Activated CD4-positive, alpha-beta T cell treated with anti-CD3 and anti-CD28 coated beads, Interleukin-2, amount 50 U/mL, for 1 hour (primary cell): ENCODE results near the gene U2AF1L4.

ENCODE experiments used
- DNase-seq: peaks from one replicate; pipeline ENCODE4 v3.0.0-alpha.2; 2020

Gene U2AF1L4

GRCh38 chr19:35756377-35757230 lies 11.4 kb upstream of the U2AF1L4 start, which contains the start of gene HSPB6:
HSPB6 (minus strand) TSS chr19:35757029; CDS start chr19:35757008, 21 bp downstream.
- DNase-seq = no peak

DNA sequence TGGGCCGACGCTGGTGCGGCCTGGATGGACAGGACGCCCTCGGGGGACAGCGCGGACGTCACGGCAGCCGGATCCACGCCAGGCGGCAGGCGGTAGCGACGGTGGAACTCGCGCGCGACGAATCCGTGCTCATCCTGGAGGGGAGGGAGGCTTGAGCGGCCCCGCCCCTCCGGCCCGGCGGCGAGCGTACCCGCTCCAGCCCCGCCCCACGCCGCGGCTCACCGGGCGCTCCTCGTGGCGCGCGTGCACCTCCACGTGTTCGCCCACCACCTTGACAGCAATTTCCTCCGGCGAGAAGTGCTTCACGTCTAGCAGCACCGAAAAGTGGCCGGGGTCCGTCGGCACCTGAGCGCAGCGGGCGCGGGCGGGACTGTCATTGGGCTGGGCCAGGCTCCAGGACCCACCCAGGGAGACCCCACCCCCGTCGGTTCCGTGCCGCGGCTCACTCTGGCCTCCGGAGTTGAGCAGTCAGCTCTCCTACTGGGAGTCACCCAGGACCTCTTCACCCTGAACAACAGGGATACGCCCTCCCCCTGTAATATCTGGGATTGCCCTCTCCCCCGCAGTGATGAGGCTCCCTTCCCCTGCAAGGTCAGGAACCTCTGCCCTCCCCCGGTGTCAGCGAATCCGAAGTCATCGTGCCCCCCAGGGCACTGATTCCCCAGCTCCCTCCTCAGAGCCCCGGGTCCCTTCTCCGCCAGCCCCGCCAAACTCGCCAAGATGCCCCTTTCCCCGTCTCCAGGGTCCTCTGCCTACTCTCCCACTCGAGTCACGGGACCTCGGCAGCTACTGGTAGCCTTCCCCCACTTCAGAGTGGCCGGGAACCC lies 10.5 kb upstream of the U2AF1L4 start:
- DNase-seq = peak; percentile 54

DNA sequence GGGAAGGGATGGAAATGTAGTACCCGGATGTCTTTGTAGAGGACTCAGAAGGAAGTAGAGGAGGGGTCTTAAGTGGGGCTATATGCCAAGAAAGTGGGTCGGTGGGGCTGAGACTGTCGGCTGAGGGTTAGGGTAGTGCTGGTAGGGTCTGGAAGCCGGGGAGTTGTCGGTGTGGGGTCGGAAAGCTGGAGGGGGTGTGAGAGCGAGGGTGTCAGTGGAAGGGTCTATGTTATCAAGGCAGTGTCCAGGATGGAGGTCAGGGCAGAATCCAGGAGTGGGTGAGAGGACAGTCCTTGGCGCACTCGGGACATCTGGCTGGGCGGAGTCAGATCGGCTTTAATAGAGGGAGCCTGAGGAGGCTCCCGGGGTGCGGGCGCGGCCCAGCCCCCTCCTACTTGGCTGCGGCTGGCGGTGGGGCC lies 9.9 kb upstream of the U2AF1L4 start:
- DNase-seq = no peak

GRCh38 chr19:35754370-35755130 lies 9.3 kb upstream of the U2AF1L4 start:
- no peak for DNase-seq

DNA sequence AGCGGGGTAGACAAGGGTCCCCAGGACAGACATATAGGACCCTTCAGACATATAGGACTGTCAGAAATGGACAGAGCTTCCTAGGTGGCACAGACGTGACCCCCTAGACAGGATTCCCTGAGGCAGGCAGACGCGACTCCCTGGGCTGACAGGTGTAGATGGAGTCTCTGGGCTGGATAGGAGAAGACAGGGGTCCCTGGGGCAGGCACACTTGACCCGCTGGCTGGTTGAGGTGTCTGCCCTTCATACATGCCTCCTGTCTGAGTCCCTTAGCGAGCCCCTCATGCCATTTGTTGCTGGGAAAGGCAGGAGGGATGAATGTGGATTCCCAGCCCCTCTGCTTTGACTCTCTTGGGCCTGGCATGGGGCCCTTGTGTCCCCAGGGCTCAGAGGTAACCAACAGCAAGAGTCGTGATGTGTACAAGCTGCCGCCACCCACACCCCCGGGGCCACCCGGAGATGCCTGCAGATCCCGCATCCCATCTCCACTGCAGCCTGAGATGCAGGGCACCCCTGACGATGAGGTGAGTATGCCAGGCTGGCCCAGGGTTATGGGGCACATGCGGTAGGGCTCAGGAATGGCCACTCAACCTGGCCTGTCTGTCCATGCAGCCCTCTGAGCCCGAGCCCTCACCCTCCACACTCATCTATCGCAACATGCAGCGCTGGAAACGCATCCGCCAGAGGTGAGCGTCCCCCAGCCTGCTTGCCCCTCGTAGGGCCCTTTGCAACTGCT lies 8.6 kb upstream of the U2AF1L4 start:
- no peak for DNase-seq

GRCh38 chr19:35752746-35753350 lies 7.6 kb upstream of the U2AF1L4 start:
- no peak for DNase-seq

DNA sequence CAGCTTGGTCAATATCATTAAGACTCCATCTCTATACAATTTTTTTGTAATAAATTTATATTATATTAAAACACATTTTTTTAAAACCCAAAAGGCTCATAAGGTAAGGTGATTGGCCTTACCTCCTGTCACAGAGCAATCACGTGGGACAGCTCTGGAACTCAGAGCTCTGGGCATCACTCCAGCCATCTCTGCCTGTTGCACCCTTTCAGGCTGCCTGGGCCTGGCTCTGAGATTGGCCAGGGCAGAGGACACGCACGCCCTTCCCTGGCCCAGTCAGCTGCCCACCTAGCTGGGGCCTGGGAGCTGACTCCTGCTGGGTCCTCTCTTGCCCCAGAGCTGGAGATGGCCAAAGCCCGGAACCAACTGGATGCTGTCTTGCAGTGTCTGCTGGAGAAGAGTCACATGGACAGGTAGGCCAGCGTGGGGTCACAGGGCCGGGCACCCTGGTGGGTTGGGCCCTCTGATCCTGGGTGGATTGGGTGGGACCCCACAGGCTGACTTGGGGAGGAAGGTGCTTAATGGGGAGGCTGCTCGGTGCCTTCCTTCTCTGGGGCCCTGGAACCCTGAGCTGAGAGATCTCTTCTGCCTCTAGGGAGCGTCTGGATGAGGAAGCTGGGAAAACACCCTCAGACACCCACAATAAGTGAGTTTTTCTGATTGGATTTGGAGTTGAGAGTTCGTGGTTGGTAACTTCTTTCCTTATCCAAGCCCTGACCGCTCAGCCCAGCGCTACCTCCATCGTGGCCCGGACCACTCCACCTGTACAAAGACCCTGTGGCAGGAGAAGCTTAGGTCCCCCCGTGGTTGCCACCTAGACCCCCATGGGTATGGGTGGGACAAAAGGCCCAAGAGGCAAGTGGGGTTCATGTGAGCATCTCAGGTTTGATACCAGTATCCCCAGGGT lies 6.9 kb upstream of the U2AF1L4 start:
- no peak for DNase-seq

DNA sequence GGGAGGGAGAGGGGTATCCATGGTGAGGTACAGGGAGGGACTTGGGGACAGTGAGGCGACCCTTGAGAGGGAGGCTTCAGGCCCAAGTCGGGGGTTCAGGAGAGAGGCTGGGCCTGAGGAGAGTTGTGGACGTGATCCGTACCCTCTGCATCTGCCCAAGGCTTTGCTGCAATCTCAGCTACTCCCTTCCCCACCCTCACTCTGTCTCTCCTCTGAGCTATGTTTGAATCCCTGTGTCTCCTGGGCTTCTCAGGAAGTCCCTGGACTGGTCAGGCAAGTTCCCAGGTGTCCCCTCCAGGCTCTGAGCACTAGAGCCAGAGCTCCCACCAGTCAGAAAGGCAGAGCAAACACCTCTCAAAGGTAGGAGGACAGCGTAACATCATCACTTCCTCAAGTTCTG lies 4.9 kb upstream of the U2AF1L4 start:
- DNase-seq = no peak

DNA sequence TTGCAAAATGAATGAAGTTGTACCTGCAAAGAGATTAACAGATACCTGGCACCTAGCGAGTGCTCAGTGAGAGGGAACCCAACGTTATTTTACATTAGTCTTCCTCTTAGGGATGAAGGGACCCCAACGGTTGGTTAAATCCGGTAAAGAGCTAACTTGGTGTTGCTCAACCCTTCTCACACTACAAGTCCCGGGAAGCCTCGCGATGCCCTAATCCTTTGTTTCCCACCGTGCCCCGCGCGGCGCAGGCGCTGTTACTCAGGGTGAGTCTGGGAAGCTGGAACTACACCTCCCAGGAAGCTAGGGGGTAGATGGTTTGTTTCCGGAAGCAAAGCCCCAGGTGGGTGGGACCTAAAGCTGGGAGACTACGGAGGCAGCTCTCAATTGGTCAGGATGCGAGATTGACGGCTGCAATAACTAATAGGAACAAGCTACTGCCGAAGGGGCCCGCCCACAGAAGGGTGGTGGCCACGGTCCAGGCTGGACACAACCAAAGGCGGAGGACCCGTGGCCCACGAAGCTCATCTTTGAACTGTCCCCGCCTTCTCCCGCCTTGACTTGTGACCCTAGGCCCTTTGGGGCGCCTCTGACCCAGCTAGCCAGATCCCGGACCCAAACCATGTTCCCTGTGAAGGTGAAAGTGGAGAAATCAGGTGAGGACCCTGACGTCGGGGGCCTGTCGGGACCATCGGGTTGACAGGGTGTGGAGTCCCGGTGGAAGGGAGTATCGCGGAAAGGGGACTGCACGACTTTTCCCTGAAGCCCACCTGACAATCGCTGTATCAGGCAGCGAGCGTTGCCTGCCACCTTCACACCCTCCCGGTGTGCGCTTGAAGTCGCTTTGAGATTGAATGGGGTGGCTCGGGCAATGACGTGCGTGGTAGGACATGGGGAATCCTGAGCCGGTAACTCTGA lies 3.1 kb upstream of the U2AF1L4 start, which contains the start of gene LIN37:
LIN37 (plus strand) TSS at position 471 of the 915 bp plus-strand sequence; CDS start at position 620, 149 bp downstream.
- peak; percentile 97 for DNase-seq

DNA sequence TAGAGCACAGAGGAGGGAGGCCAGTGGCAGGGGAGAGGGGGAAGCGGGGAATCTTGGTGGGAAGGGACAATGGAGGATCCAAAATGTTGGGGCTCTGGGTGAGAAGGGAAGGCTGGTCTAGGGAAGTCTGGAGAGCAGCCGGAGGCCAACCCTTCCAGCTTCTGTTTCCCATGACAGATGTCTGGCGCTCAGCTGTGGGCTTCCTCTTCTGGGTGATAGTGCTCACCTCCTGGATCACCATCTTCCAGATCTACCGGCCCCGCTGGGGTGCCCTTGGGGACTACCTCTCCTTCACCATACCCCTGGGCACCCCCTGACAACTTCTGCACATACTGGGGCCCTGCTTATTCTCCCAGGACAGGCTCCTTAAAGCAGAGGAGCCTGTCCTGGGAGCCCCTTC lies 1.3 kb upstream of the U2AF1L4 start:
- no peak for DNase-seq

- DNase-seq = no peak
These were observed 857 bp upstream of the U2AF1L4 start for GRCh38 chr19:35746087-35746462.

DNA sequence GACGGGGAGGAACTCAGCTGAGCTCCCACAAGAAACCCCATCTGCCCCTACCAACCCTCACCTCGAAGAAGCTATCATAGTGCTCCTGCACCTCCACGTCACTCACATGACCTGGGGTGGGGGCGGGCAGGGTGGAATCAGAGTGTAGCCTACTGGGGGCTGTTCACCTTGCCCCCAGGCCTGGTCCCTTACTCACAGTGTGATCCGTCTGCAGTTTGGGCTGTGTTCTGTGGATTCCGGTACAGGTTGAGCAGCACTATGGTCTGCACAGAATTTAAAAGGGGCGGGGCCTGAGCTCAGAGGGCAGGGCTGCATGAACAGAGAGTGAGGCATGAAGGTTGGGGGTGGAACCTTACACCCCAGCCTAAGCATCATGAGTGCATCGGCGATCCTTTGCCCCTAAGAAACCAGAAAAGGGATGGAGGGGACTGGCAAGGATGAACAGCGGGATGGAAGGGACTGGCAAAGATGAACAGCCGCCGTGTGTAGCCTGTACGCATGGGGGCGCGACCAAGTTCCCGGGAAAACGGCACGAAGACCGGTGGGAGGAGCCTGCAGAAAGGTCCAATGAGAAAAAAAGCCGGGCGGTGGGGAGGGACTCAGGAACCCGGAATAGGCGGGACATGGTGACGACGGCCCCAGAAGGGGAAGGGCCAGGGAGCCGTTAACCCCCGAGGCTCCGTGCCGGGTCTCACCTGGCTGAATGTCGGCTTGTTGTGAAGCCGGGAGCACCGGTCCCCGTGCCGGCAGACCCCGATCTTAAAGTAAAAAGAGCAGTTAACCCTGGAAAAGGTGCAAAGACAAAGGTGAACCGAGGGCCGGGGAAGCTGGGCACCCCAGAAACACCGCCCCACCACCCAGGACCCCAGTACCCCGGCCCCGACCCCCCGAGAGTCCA lies 539 bp downstream of the U2AF1L4 start:
- peak; percentile 90 for DNase-seq

DNA sequence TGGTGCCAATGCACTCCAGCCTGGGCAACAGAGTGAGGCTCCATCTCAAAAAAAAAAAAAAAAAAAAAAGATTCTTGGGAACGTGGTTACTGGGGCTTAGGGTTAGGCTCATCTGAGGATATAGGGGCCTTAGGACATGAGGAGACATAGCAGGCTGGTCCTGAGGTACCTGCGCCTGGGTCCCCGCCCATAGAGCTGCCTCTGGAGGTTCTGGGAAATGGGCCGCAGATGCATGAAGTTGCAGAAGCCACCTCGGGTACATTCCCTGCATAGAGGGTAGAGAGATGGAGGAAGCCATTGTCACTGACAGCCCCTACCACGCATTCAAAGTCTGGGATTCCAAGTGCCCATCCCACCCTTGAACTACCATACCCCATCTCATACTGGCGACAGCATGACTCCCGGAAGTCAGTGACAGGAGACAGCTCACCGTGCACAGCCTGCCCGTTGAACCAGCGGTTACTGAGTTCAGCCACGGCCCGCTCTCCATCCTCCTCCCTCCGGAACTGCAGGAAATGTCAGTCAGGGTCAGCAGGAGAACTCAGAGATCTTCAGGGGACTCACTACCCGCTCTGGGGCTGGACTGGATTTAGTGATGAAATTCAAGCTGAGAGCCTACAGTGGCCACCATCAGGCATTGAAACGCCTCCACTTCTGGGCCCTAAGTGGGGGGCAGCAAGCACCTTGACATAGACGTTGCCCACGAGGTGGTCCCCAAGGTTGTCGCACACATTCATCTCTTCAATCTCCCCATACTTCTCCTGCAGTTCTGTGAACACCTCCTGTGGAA lies 1.4 kb downstream of the U2AF1L4 start:
- DNase-seq = no peak

DNA sequence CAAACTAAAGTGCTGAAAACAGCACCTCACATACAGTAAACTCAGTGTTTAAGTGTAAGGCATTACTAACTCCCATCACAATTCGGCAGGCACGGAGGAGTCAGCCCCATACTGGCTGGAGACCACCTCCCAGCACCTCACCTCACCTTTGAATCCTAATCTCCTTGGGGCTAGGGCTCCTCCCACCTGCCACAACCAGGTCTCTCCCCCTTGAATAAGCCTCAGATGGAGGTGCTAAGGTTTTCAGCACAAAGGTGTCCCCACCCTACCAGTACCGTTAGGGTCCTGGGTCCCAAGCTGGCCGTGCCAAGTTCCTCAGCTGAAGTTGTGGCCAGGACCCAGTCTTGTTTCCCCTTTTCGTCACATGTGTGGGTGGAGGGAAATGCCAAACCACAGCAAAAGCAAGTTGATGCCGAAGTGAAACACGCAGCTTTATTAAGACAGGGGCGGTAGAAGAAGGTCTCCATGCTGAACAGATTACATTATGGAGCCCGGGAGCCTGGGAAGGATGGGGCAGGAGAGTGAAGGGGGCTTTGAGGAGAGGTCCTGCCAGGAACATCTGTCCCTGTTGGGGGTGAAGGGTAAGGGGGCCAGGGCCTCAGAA lies 3.0 kb downstream of the U2AF1L4 start, which contains the start of gene IGFLR1:
IGFLR1 (minus strand) TSS at position 332 of the 604 bp plus-strand sequence. CDS start 1,272 bp downstream, outside the sequence.
- DNase-seq = peak; percentile 50

DNA sequence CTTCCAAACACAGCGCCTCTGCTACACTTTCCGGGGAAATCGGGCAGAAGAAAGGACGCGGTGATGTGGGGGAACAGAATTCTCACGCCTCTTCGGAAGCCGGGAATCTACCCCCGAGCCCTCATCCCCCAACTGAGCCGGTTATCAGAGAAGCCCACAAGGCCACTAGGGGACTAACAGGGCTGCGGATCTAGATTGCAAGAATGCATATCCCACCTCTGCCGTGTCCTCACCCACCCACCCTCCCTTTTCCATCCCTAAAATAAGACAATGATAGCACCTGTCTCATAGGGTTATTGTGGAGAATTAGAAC lies 4.1 kb downstream of the U2AF1L4 start:
- no peak for DNase-seq

DNA sequence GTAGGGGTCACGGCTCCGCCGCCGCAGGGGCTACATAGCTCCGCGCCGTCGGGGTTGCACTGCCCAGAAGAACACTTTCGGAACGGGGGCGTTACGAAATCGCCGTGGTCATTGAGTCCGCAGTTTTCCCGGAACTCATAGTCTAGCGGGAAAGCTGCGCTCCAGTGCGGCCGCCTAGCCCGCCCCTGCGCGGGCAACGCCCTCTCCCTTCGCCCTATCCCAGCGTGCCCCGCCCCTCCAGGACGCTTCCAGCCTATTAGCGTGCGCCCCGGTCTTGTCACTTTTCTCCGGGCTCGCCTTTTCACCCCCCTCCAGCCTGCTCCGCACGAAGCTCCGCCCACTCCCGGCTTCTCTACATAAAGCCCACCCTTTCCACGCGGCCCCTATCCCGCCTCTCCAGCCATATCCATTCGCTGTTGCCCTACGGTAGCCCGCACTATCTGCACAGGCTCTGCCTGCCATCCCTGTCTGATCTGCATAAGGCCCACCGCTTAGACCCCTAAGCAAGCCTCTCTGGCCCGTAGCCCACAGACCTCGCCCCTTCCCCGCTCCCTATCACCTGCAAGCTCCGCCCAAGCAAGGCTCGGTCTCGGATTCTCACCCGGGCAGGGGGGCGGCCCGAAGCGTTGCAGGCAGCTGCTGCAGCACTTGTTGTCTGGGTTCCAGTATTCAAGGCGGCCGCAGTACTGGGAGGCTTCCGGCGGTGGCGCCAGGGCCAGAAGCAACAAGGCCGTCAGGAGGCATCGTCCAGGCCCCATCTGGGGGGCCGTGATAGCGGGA lies 4.6 kb downstream of the U2AF1L4 start:
- DNase-seq = peak; percentile 94

DNA sequence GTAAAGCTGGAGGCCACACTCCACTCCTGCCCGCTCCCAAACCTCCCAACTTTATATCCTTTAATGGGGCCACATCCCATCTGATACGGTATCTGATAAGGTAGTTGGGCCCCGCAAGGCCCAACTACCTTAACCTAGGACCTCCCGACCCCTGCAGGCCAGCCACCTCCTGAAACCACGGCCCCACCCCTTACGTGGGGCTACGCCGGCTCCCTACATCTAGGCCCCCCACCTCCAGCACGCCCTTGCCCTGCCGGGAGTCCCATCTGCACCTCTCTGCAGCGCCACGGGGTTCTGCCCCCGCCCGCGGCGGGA lies 5.2 kb downstream of the U2AF1L4 start:
- DNase-seq = no peak
